Effector memory CD8-positive, alpha-beta T cell (primary cell): ENCODE data around the gene PKP4.

ENCODE experiments used
- ATAC-seq: fragments of 150-1000 bp; cut with Tn5 transposase; replicated peaks from 2 replicates; pipeline ENCODE4 v1.10.0; 2021; ENCODE audit warnings: mild to moderate bottlenecking, moderate library complexity
- DNase-seq, 3 experiments: peaks; one replicate each; pipeline ENCODE4 v3.0.0; 2021
- H3K27ac Mint-ChIP-seq, 2 donors: one replicate each; pipeline ENCODE4 v1.8.0; 2022; ENCODE audit warnings: mild to moderate bottlenecking in 2 of 2, mixed read lengths in 2 of 2, moderate library complexity in 2 of 2
- H3K27me3 Mint-ChIP-seq, 2 donors: one replicate each; pipeline ENCODE4 v1.8.0; 2022; ENCODE audit warnings: mixed read lengths in 2 of 2
- H3K36me3 Mint-ChIP-seq: one replicate; pipeline ENCODE4 v1.8.0; 2022; ENCODE audit warnings: mild to moderate bottlenecking, moderate library complexity, mixed read lengths; ENCODE audit not compliant: insufficient read depth
- H3K4me1 Mint-ChIP-seq, 2 donors: one replicate each; pipeline ENCODE4 v1.8.0; 2022; ENCODE audit warnings: low read depth in 2 of 2, mixed read lengths in 2 of 2
- H3K4me3 Mint-ChIP-seq, 2 donors: one replicate each; pipeline ENCODE4 v1.8.0; 2022; ENCODE audit warnings: mild to moderate bottlenecking in 2 of 2, mixed read lengths in 2 of 2, moderate library complexity in 2 of 2
- H3K9me3 Mint-ChIP-seq, 2 donors: one replicate each; pipeline ENCODE4 v1.8.0; 2022; ENCODE audit warnings: mixed read lengths in 2 of 2

The PKP4 gene

GRCh38 chr2:158651358-158652057 is 194.8 kb downstream of the PKP4 start:
- Mint-ChIP-seq H3K4me1 (peaks cover 3 to 6% of the 10 kb centered on the region in 2 donors), H3K36me3 (no peaks in the 10 kb centered on the region), H3K27ac (no peak overlapping the region), H3K4me3 (no peak overlapping the region), H3K27me3 (no peaks in the 10 kb centered on the region), H3K9me3 (no peaks in the 10 kb centered on the region)
- DNase-seq (no peak), ATAC-seq (no peak)

- Mint-ChIP-seq H3K4me1 (peaks cover 3 to 6% of the 10 kb centered on the region in 2 donors), H3K36me3 (no peaks in the 10 kb centered on the region), H3K4me3 (no peak overlapping the region), H3K9me3 (no peaks in the 10 kb centered on the region), H3K27me3 (no peaks in the 10 kb centered on the region), H3K27ac (no peak overlapping the region)
- ATAC-seq: no peak
- DNase-seq: no peak
Measured at GRCh38 chr2:158655628-158656027, 198.9 kb downstream of the PKP4 start.

DNA sequence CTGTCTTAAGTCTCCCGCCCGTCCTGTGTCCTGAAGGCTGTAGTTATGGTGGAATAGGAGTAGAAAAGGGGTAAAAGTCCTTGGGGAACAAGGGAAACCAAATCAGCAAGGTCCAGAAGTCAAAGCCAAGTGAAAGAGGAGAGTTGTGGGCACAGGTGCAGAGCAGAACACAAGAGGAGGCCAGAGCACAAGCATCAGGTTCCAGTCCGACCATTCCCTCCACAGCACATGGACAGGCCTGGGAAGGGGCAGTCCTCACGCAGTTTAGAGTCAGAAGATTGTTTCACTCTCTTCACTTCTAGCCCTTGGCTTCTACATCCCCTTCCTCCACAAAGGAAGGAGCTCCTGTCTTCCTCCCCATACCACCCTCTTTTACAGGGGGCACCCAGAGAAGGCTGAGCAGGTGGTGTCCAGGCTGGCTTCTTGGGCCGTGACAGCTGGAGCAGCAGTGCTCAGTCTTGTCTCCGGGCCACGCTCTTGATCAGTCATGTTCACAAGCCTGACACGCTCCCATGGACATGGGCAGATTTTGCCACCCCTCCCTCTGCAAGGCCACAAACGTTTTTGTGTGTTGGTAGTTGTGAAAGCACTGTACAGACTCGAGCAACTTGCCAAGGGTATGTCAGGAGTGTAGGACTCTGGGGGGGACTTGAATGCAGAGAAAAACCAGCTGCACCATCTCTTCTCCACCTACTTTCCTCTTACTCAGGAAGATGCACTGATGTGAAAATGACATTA is 199.9 kb downstream of the PKP4 start:
- Mint-ChIP-seq H3K27ac (no peak overlapping the region), H3K9me3 (no peaks in the 10 kb centered on the region), H3K4me1 (peaks cover 2% of the 10 kb centered on the region in 2 donors), H3K4me3 (no peak overlapping the region), H3K36me3 (no peaks in the 10 kb centered on the region), H3K27me3 (no peaks in the 10 kb centered on the region)
- DNase-seq (no peak), ATAC-seq (no peak)

- no peaks in the 10 kb centered on the region for H3K36me3 Mint-ChIP-seq
- H3K9me3 Mint-ChIP-seq: no peaks in the 10 kb centered on the region
- no peaks in the 10 kb centered on the region for H3K27me3 Mint-ChIP-seq
- no peak overlapping the region for H3K27ac Mint-ChIP-seq
- no peaks in the 10 kb centered on the region for H3K4me1 Mint-ChIP-seq
- ATAC-seq (no peak), DNase-seq (no peak)
- no peak overlapping the region for H3K4me3 Mint-ChIP-seq
Measured at GRCh38 chr2:158658396-158658795, 201.6 kb downstream of the PKP4 start.

- DNase-seq (no peak), ATAC-seq (no peak)
- H3K4me3 Mint-ChIP-seq: no peak overlapping the region
- H3K4me1 Mint-ChIP-seq: no peaks in the 10 kb centered on the region
- no peaks in the 10 kb centered on the region for H3K9me3 Mint-ChIP-seq
- no peaks in the 10 kb centered on the region for H3K27me3 Mint-ChIP-seq
- no peaks in the 10 kb centered on the region for H3K36me3 Mint-ChIP-seq
- peak overlapping the region in 1 of 2 donors; percentile 4 for H3K27ac Mint-ChIP-seq
Measured at GRCh38 chr2:158659483-158659882, 202.7 kb downstream of the PKP4 start.

GRCh38 chr2:158661231-158661630 is 204.5 kb downstream of the PKP4 start:
- ATAC-seq (no peak), DNase-seq (no peak)
- Mint-ChIP-seq H3K27me3 (no peaks in the 10 kb centered on the region), H3K4me1 (no peaks in the 10 kb centered on the region), H3K9me3 (no peaks in the 10 kb centered on the region), H3K27ac (no peak overlapping the region), H3K36me3 (no peaks in the 10 kb centered on the region), H3K4me3 (no peak overlapping the region)

DNA sequence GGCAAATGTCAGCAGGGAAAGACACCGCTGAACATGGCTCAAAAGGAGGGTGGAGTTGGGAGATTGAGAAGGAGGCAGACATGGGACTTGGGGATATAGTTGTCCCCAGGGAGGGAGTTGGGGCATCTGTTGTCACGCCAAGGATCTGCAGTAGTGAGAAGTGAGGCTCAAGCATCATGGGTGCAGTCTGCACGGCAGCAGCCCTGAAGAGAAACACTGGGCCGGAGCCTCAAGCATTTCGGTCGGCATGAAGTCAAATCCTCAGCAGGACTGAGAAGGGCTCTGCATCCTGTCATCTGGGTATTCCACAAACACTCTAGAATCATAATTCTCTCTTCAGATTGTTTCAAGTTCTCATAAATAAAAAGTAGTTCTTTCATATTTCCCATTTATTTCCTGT is 205.7 kb downstream of the PKP4 start:
- ATAC-seq: no peak
- Mint-ChIP-seq H3K27me3 (no peaks in the 10 kb centered on the region), H3K9me3 (no peaks in the 10 kb centered on the region), H3K36me3 (peaks cover 3% of the 10 kb centered on the region), H3K27ac (no peak overlapping the region), H3K4me3 (no peak overlapping the region), H3K4me1 (no peaks in the 10 kb centered on the region)
- DNase-seq: no peak

DNA sequence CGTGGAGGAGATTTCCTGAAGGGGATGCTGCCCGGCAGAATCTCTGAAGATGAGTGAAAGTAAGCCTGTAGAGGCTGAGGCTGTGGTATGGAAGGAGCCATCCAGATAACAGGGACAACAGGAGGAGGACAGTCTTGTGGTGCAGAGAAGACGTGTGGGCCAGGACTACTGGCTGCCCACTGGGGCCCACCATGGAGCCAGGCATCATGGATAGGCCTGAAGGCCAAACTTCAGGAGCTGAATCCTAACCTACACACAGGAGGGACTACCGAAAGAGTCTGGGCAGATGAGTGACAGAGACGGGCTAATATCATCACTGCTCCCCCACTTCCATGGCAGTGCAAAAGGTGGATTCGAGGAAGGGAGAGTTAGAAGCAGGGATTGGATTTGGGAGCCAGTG is 207.0 kb downstream of the PKP4 start:
- DNase-seq (no peak), ATAC-seq (no peak)
- Mint-ChIP-seq H3K36me3 (peaks cover 3% of the 10 kb centered on the region), H3K27ac (no peak overlapping the region), H3K4me1 (no peaks in the 10 kb centered on the region), H3K9me3 (no peaks in the 10 kb centered on the region), H3K4me3 (no peak overlapping the region), H3K27me3 (no peaks in the 10 kb centered on the region)

DNA sequence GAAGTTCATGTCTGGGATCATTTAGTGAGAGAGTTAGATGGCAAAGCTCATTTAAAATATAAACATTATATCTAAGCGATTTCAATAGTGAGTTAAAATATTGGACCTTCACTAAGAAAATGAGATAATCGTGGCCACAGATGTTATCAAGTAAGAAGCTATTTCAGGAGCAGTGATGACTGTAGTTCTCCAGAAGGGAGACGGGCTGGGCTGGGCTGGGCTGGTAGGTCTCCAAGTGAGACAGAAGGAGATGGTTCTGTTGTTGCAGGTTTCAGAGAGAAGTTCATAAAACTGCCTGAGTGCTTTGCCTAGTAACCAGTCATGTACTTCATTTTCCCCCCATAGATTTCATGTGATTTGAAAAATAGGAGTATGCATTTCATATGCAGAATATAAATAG is 208.2 kb downstream of the PKP4 start:
- ATAC-seq (no peak), DNase-seq (no peak)

GRCh38 chr2:158665536-158666302 is 209.0 kb downstream of the PKP4 start:
- Mint-ChIP-seq H3K27me3 (no peaks in the 10 kb centered on the region), H3K4me3 (no peak overlapping the region)
- DNase-seq: no peak

More for the DNA sequence above, 208.2 kb downstream of the PKP4 start:
- H3K36me3 Mint-ChIP-seq: peaks cover 3% of the 10 kb centered on the region
- H3K9me3 Mint-ChIP-seq: no peaks in the 10 kb centered on the region
- H3K27ac Mint-ChIP-seq: no peak overlapping the region
- no peaks in the 10 kb centered on the region for H3K27me3 Mint-ChIP-seq
- no peak overlapping the region for H3K4me3 Mint-ChIP-seq
- no peaks in the 10 kb centered on the region for H3K4me1 Mint-ChIP-seq

GRCh38 chr2:158666969-158667368 is 210.2 kb downstream of the PKP4 start:
- ATAC-seq: no peak
- peaks cover 3% of the 10 kb centered on the region for H3K36me3 Mint-ChIP-seq
- H3K9me3 Mint-ChIP-seq: no peaks in the 10 kb centered on the region

More at GRCh38 chr2:158665536-158666302, 209.0 kb downstream of the PKP4 start:
- Mint-ChIP-seq H3K9me3 (no peaks in the 10 kb centered on the region), H3K4me1 (no peaks in the 10 kb centered on the region), H3K36me3 (peaks cover 3% of the 10 kb centered on the region), H3K27ac (no peak overlapping the region)
- ATAC-seq: no peak

DNA sequence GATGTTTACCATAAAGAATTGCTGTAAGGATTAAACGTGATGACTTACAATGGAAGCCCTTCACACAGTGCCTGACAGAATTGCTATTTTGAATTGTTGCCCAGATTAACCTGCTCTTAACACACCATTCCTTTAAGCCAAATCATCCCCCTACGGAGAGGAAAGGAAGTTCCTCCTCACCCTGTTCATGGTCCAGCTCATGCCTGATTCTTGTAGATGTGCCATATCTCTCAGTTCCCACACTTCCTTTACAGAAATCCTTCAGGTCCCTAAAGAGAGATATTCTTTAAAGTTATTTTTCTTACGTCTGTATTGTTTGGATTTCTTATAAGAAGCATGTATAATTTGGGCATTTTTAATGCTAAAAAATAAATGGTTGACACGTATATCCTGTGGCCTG is 210.8 kb downstream of the PKP4 start:
- Mint-ChIP-seq H3K9me3 (no peaks in the 10 kb centered on the region), H3K4me1 (no peaks in the 10 kb centered on the region), H3K4me3 (no peak overlapping the region), H3K36me3 (peaks cover 3% of the 10 kb centered on the region), H3K27me3 (no peaks in the 10 kb centered on the region), H3K27ac (no peak overlapping the region)
- ATAC-seq (no peak), DNase-seq (no peak)

More at GRCh38 chr2:158666969-158667368, 210.2 kb downstream of the PKP4 start:
- Mint-ChIP-seq H3K4me1 (no peaks in the 10 kb centered on the region), H3K27ac (no peak overlapping the region), H3K4me3 (no peak overlapping the region), H3K27me3 (no peaks in the 10 kb centered on the region)
- DNase-seq: no peak

DNA sequence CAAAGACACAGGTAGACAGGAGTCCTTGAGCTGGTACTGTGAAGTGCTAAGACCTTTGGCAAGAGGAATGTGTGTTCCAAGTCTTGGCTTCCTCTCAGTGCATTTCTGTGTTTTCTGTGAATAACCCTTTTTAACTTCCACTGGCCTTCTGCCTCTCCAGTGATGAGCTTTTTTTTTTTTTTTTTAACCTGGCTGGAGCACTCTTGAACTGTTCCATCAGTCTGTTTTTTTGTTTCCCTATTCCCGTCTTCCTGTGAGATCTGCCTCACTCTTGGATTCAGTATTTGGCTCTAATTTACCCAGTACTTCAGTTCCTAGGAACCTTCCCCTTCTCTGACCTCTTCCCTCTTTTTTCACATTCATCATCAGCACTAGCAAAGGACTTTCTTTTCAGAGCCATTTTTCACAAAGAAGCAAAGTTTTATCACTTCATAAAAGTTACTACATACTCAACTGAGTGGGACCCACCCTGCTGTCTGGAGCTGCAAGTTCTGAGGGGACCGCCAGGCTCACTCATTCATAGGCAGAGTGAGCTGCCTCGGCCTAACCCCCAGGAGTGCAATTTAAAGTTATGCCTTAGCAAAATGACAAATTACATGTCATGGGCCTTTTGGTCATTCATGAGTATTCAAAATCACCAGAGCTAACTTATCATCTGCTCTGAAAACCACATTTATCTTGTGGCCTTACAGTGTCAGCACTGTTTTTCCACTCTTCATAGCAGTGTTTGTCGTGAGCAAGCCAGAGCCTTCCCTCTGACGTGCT is 211.4 kb downstream of the PKP4 start:
- Mint-ChIP-seq H3K9me3 (no peaks in the 10 kb centered on the region), H3K36me3 (peaks cover 3% of the 10 kb centered on the region), H3K27ac (no peak overlapping the region), H3K4me1 (no peaks in the 10 kb centered on the region), H3K4me3 (no peak overlapping the region), H3K27me3 (no peaks in the 10 kb centered on the region)
- no peak for DNase-seq
- ATAC-seq: no peak
